Subcutaneous adipose tissue (tissue), 4 donors: Measurements from ENCODE around the gene ZNF891. TPM values are rescaled to one million over a fixed set of nuclear protein-coding genes. Genes with fewer than 3 reads are reported as not detected.

Source experiments
- CTCF ChIP-seq: fragments of 450-650 bp; IDR thresholded peaks from one replicate; pipeline ENCODE4 v1.5.1; 2016; ENCODE audit warnings: low read depth, mild to moderate bottlenecking, control low read depth, antibody characterized with exemption, moderate library complexity
- total RNA-seq, 4 donors: library from RNA; depleted of rRNA; stranded (reverse); fragments of >200 nt; gene quantifications; one replicate each; pipeline ENCODE4 v1.1.0, GENCODE V29; 2016

The ZNF891 gene
- total RNA-seq, 4 donors from 2014 or later: 2.2 to 3.4 (median 3.0) TPM

- no peak for TF ChIP-seq CTCF
These were observed 68.1 kb downstream of the ZNF891 start for GRCh38 chr12:133061954-133062353.

GRCh38 chr12:133058203-133059113 is 71.6 kb downstream of the ZNF891 start:
- no peak for TF ChIP-seq CTCF

- TF ChIP-seq CTCF: no peak
These were observed 72.6 kb downstream of the ZNF891 start for GRCh38 chr12:133057446-133057845.

Other genes with a start within 250 kb of the ZNF891 start
- gene CHFR, start 242.7 kb downstream of the ZNF891 start, total RNA-seq: 10 to 100 TPM; 25.5 to 38.6 (median 30.4) TPM
- 10 to 100 TPM in 2 of 4 donors, 1 to 10 TPM in 2; 5.1 to 13.9 (median 10.3) TPM for gene ZNF605, start 174.0 kb downstream of the ZNF891 start, total RNA-seq
- gene ZNF26, start 143.9 kb downstream of the ZNF891 start, total RNA-seq: 10 to 100 TPM in 3 of 4 donors, 1 to 10 TPM in 1; 3.9 to 19.0 (median 13.8) TPM
- 10 to 100 TPM; 15.0 to 29.5 (median 23.1) TPM for gene ZNF84, start 92.8 kb downstream of the ZNF891 start, total RNA-seq
- 10 to 100 TPM in 3 of 4 donors, 1 to 10 TPM in 1; 9.9 to 13.4 (median 11.4) TPM for gene ZNF140, start 49.4 kb downstream of the ZNF891 start, total RNA-seq
- 1 to 10 TPM; 4.6 to 8.2 (median 6.6) TPM for gene ZNF10, start 353 bp upstream of the ZNF891 start, total RNA-seq
- gene ZNF268, start 51.2 kb upstream of the ZNF891 start, total RNA-seq: 10 to 100 TPM; 10.8 to 16.1 (median 14.5) TPM
- not detected for gene ANHX, start 105.6 kb upstream of the ZNF891 start, total RNA-seq